Spleen (tissue), 11 donors: ENCODE results near the gene SUB1. TPM values are rescaled to one million over a fixed set of nuclear protein-coding genes. Genes with fewer than 3 reads are reported as not detected.
"Not testable (repeated sequence)": the region's sequence is repeated elsewhere in the genome, so short reads cannot be mapped to it uniquely, and the experiment has no call there.

Experiments
- DNase-seq: peaks from one replicate; pipeline ENCODE4 v3.0.0-alpha.2; 2020
- H3K27ac ChIP-seq, 8 donors: fragments of 200-600 bp; sonication (generic) in 7 of 8; 1 replicate in 4 of 8; 2 replicates in 4 of 8; pipeline versions ENCODE4 v1.5.0 to v1.8.0; 2016 to 2021; ENCODE audit warnings: inconsistent platforms in 4 of 8, mild to moderate bottlenecking in 4 of 8, moderate library complexity in 1 of 8
- H3K27me3 ChIP-seq, 7 donors: fragments of 200-600 bp; sonication (generic) in 6 of 7; replicated peaks in 1 of 7; 1 replicate in 4 of 7; 2 replicates in 3 of 7; pipeline versions ENCODE4 v1.5.0 to v1.8.0; 2016 to 2021; ENCODE audit warnings: inconsistent platforms in 3 of 7, mild to moderate bottlenecking in 1 of 7
- H3K36me3 ChIP-seq, 6 donors: fragments of 200-600 bp; sonication (generic) in 5 of 6; 1 replicate in 4 of 6; 2 replicates in 2 of 6; pipeline versions ENCODE4 v1.5.0 to v1.8.0; 2016 to 2021; ENCODE audit warnings: inconsistent platforms in 2 of 6
- H3K4me1 ChIP-seq, 6 donors: fragments of 200-600 bp; sonication (generic) in 5 of 6; 1 replicate in 3 of 6; 2 replicates in 3 of 6; pipeline versions ENCODE4 v1.5.0 to v1.8.0; 2016 to 2021; ENCODE audit warnings: inconsistent platforms in 3 of 6
- H3K4me3 ChIP-seq, 8 donors: fragments of 200-600 bp; sonication (generic) in 7 of 8; 1 replicate in 4 of 8; 2 replicates in 4 of 8; pipeline versions ENCODE4 v1.5.0 to v1.8.0; 2016 to 2021; ENCODE audit warnings: inconsistent platforms in 4 of 8, mild to moderate bottlenecking in 4 of 8, moderate library complexity in 2 of 8
- H3K9me3 ChIP-seq, 8 donors: fragments of 200-600 bp; sonication (generic) in 7 of 8; 1 replicate in 4 of 8; 2 replicates in 4 of 8; pipeline versions ENCODE4 v1.5.0 to v1.8.0; 2016 to 2021; ENCODE audit warnings: inconsistent platforms in 4 of 8
- CTCF ChIP-seq, 11 experiments: fragments of 200-600 bp in 7 of 11; fragments of 450-650 bp in 4 of 11; sonication (generic) in 4 of 11; IDR thresholded peaks in 8 of 11; conservative IDR thresholded peaks in 3 of 11; 1 replicate in 7 of 11; 2 replicates in 4 of 11; pipeline versions ENCODE4 v1.4.0 to v1.8.0; 2016 to 2021; ENCODE audit warnings: antibody characterized with exemption in 11 of 11, inconsistent platforms in 4 of 11, mild to moderate bottlenecking in 1 of 11
- POLR2A ChIP-seq, 3 donors: fragments of 450-650 bp; IDR thresholded peaks; one replicate each; pipeline ENCODE4 v1.5.1; 2017; ENCODE audit warnings: antibody characterized with exemption in 3 of 3, mild to moderate bottlenecking in 1 of 3
- POLR2AphosphoS5 ChIP-seq, 3 donors: sonication (generic); formaldehyde crosslinking; IDR thresholded peaks; one replicate each; pipeline ENCODE4 v1.5.1; 2017; ENCODE audit warnings: antibody characterized with exemption in 3 of 3
- WGBS, 5 donors: extraction: QIAGEN DNeasy Blood & Tissue Kit in 3 of 5; methylation state at CpG; one replicate each; pipeline versions ENCODE4 v1.1.5 to v1.1.7; 2013 to 2018; 5-methylcytosine and 5-hydroxymethylcytosine counted together
- intact Hi-C: fragments of 100-400 bp; cut with DNase I; formaldehyde crosslinking; loops from one replicate; pipeline ENCODE4 v1.15.0; 2023; ENCODE audit warnings: low total_unique reads
- polyA plus RNA-seq, 3 donors: library from polyadenylated mRNA; stranded (reverse); fragments of 200-250 nt; gene quantifications; one replicate each; pipeline ENCODE4 v1.2.1, GENCODE V29; 2013
- total RNA-seq, 7 donors: library from RNA; depleted of rRNA in 3 of 7; stranded (reverse); fragments of >200 nt in 3 of 7; fragmentation: NEBNext Ultra II Directional in 4 of 7; extraction: Animal tissue kit (Norgen Biotek cat#: 25700) in 4 of 7; gene quantifications; one replicate each; pipeline versions ENCODE4 v1.1.0 to v1.2.1, GENCODE V29; 2016 to 2021
- donor health status: healthy with polysubstance abuse.
- donor health status: DM: no; HTN: no; CAD: no; lungs with moderate emphysema.
- donor health status: DM: no; HTN: no; CAD: no.
- donor health status: Bipolar disorder and iron deficiency.
- donor health status: healthy.
- donor health status: DM: no; HTN: no; CAD: no.
- donor health status: DM: yes; HTN: yes; CAD: no.

Gene SUB1
- total and polyA plus RNA-seq, 10 donors = 157 to 262 (median 215) TPM

- H3K27ac ChIP-seq = no peak overlapping the region
Observed at GRCh38 chr5:32628049-32628844, 42.9 kb downstream of the SUB1 start.

DNA sequence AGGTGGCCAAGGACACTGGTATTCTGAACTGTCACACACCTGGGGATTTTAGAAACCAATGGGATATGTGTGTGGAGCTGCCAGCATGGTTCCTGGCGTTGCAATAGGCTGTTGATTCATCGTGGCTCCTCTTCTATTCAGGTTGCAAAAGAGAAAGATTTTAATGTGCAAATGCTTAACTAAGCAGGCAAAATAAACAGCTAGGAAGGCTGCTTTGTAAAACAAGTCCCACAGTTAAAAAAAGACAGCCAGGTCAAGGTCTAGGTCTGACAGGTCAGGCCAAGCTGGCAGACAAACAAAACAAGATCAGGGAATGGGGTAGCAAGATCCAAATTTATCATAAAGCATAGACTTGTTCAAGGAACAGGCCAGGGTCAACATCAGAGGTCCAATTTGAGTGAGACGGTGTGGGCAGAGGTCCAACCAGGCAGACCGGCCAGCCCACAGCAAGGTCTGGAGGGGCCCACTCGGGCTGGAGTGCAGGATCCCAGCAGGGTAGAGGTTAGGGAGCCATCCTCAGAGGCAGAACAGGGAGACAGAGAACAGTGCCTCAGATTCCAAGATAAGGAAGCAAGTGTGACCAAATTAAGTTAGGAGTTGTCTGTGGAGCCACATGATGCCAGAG, 45.6 kb downstream of the SUB1 start:
- no peaks in the 10 kb centered on the region for H3K27me3 ChIP-seq
- H3K36me3 ChIP-seq = no peaks in the 10 kb centered on the region
- H3K9me3 ChIP-seq = no peaks in the 10 kb centered on the region
- no peaks in the 10 kb centered on the region for H3K4me1 ChIP-seq
- DNase-seq = no peak
- WGBS, 5 donors = 71 to 84% (median 75%) methylated on average over 5 of the region's 5 CpGs
- no peak overlapping the region for H3K4me3 ChIP-seq
- TF ChIP-seq POLR2AphosphoS5 (IDR thresholded peaks at IDR 0.05) = no peak
- no peak for TF ChIP-seq CTCF (IDR thresholded peaks at IDR 0.05 in 8 of 11, conservative IDR thresholded peaks at IDR 0.05 in 3 of 11)
- TF ChIP-seq POLR2A (IDR thresholded peaks at IDR 0.05) = no peak
- intact Hi-C loops = no loop called here
- H3K27ac ChIP-seq = no peak overlapping the region

More at GRCh38 chr5:32628049-32628844, 42.9 kb downstream of the SUB1 start:
- no peaks in the 10 kb centered on the region for H3K4me1 ChIP-seq
- no peak for DNase-seq
- intact Hi-C loops = no loop called here
- H3K27me3 ChIP-seq = no peaks in the 10 kb centered on the region
- 77 to 90% (median 82%) methylated on average over 8 of the region's 8 CpGs for WGBS, 5 donors
- no peaks in the 10 kb centered on the region for H3K36me3 ChIP-seq
- no peak overlapping the region for H3K4me3 ChIP-seq
- H3K9me3 ChIP-seq = no peaks in the 10 kb centered on the region
- TF ChIP-seq CTCF (IDR thresholded peaks at IDR 0.05 in 8 of 11, conservative IDR thresholded peaks at IDR 0.05 in 3 of 11) (no peak), POLR2A (IDR thresholded peaks at IDR 0.05) (no peak), POLR2AphosphoS5 (IDR thresholded peaks at IDR 0.05) (no peak)

DNA sequence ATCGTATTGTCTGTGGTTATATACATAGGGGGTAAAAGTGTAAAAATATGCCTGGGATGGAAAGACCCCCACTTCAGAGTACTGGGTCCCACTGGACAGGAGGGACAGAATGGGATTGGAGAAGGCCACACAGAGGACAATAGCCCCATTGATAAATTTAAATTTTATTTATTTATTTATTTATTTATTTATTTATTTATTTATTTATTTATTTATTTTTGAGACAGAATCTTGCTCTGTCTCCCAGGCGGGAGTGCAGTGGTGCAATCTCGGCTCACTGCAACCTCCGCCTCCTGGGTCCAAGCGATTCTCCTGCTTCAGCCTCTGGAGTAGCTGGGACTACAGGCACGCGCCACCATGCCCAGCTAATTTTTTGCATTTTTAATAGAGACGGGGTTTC, 47.7 kb downstream of the SUB1 start:
- DNase-seq, intact Hi-C loops, H3K4me1 ChIP-seq, H3K27me3 ChIP-seq, H3K27ac ChIP-seq, H3K36me3 ChIP-seq, H3K4me3 ChIP-seq, H3K9me3 ChIP-seq: not testable (repeated sequence)
- WGBS, 5 donors = 90 to 98% (median 96%) methylated on average over 8 of the region's 8 CpGs

- Histone ChIP-seq H3K4me1 (no peaks in the 10 kb centered on the region), H3K4me3 (no peak overlapping the region), H3K27ac (no peak overlapping the region), H3K36me3 (no peaks in the 10 kb centered on the region), H3K27me3 (no peaks in the 10 kb centered on the region), H3K9me3 (no peaks in the 10 kb centered on the region)
- DNase-seq = no peak
- TF ChIP-seq POLR2A (IDR thresholded peaks at IDR 0.05) (no peak), POLR2AphosphoS5 (IDR thresholded peaks at IDR 0.05) (no peak), CTCF (IDR thresholded peaks at IDR 0.05 in 8 of 11, conservative IDR thresholded peaks at IDR 0.05 in 3 of 11) (no peak)
- intact Hi-C loops = no loop called here
- WGBS, 5 donors = 90 to 95% (median 92%) methylated on average over 9 of the region's 9 CpGs
Observed at GRCh38 chr5:32638309-32638708, 53.0 kb downstream of the SUB1 start.
